Right cardiac atrium (tissue), 5 donors: ENCODE measurements around the gene NELL2. TPM values are rescaled to one million over a fixed set of nuclear protein-coding genes. Genes with fewer than 3 reads are reported as not detected.

Source experiments
- ATAC-seq, 2 donors: fragments of 200-7000 bp; cut with Tn5 transposase; one replicate each; pipeline versions ENCODE4 v1.8.0 to v1.9.1; 2020; ENCODE audit warnings: moderate library complexity in 2 of 2, mild to moderate bottlenecking in 1 of 2
- DNase-seq, 3 donors: peaks; one replicate each; pipeline ENCODE4 v3.0.0-alpha.2; 2020
- H3K27ac ChIP-seq: one replicate; pipeline ENCODE4 v1.5.1; 2013; ENCODE audit warnings: mild to moderate bottlenecking, low read length, control low read depth, moderate library complexity
- H3K27me3 ChIP-seq: one replicate; pipeline ENCODE4 v1.6.1; 2013; ENCODE audit not compliant: control insufficient read depth, insufficient read depth
- H3K4me1 ChIP-seq: one replicate; pipeline ENCODE4 v1.6.1; 2013; ENCODE audit warnings: low read length; ENCODE audit not compliant: control insufficient read depth, insufficient read depth
- H3K4me3 ChIP-seq: one replicate; pipeline ENCODE4 v1.5.1; 2013; ENCODE audit warnings: low read length, control low read depth
- H3K9me3 ChIP-seq: one replicate; pipeline ENCODE4 v1.6.1; 2013; ENCODE audit warnings: low read length; ENCODE audit not compliant: control insufficient read depth
- WGBS: extraction: QIAGEN DNeasy Blood & Tissue Kit; methylation state at CpG from one replicate; pipeline ENCODE4 v1.1.7; 2013; 5-methylcytosine and 5-hydroxymethylcytosine counted together
- intact Hi-C, 4 donors: fragments of 100-400 bp; cut with DNase I; formaldehyde crosslinking; loops; one replicate each; pipeline versions ENCODE4 v1.11.0 to v1.14.0; 2022 to 2023
- polyA plus RNA-seq: library from polyadenylated mRNA; stranded (reverse); fragments of 200-250 nt; gene quantifications from one replicate; pipeline ENCODE4 v1.2.3, GENCODE V29; 2013
- total RNA-seq, 4 donors: library from RNA; stranded (reverse); fragmentation: NEBNext Ultra II Directional; extraction: Animal tissue kit (Norgen Biotek cat#: 25700); gene quantifications; one replicate each; pipeline ENCODE4 v1.2.1, GENCODE V29; 2021
- donor health status: healthy with polysubstance abuse.
- donor health status: DM: no; HTN: yes; CAD: no.
- donor health status: DM: no; HTN: no; CAD: no.
- donor health status: DM: no; HTN: yes; CAD: no; lungs with severe emphysema.
- donor health status: DM: yes; HTN: yes; CAD: no.

The NELL2 gene
- total and polyA plus RNA-seq, 5 donors: 0.07 to 0.95 (median 0.59) TPM

GRCh38 chr12:44592626-44593025, 283.5 kb downstream of the NELL2 start:
- Histone ChIP-seq H3K4me1 (no peaks in the 10 kb centered on the region), H3K9me3 (no peaks in the 10 kb centered on the region), H3K27me3 (no peaks in the 10 kb centered on the region), H3K4me3 (no peak overlapping the region), H3K27ac (no peak overlapping the region)
- intact Hi-C loops: no loop called here
- ATAC-seq (no peak), DNase-seq (no peak)

- no peak overlapping the region for H3K4me3 ChIP-seq
- no peak overlapping the region for H3K27ac ChIP-seq
- H3K4me1 ChIP-seq: no peaks in the 10 kb centered on the region
- H3K27me3 ChIP-seq: no peaks in the 10 kb centered on the region
- no peaks in the 10 kb centered on the region for H3K9me3 ChIP-seq
- intact Hi-C loops: no loop called here
- no peak for ATAC-seq
- DNase-seq: no peak
These were observed 286.4 kb downstream of the NELL2 start for GRCh38 chr12:44589697-44590096.

GRCh38 chr12:44588651-44589050, 287.5 kb downstream of the NELL2 start:
- DNase-seq (no peak), ATAC-seq (no peak)
- no peaks in the 10 kb centered on the region for H3K4me1 ChIP-seq
- no peak overlapping the region for H3K27ac ChIP-seq
- 76% methylated on average over 1 of the region's 1 CpG for WGBS
- intact Hi-C loops: no loop called here
- H3K4me3 ChIP-seq: no peak overlapping the region
- H3K27me3 ChIP-seq: no peaks in the 10 kb centered on the region
- H3K9me3 ChIP-seq: no peaks in the 10 kb centered on the region

GRCh38 chr12:44584625-44585024, 291.5 kb downstream of the NELL2 start:
- Histone ChIP-seq H3K27me3 (no peaks in the 10 kb centered on the region), H3K27ac (no peak overlapping the region), H3K4me3 (no peak overlapping the region), H3K4me1 (no peaks in the 10 kb centered on the region), H3K9me3 (no peaks in the 10 kb centered on the region)
- 65% methylated on average over 2 of the region's 2 CpGs for WGBS
- ATAC-seq (no peak), DNase-seq (no peak)
- intact Hi-C loops: no loop called here

GRCh38 chr12:44582521-44582920, 293.6 kb downstream of the NELL2 start:
- Histone ChIP-seq H3K27ac (no peak overlapping the region), H3K4me1 (no peaks in the 10 kb centered on the region), H3K9me3 (no peaks in the 10 kb centered on the region), H3K4me3 (no peak overlapping the region), H3K27me3 (no peaks in the 10 kb centered on the region)
- ATAC-seq: no peak
- 73% methylated on average over 3 of the region's 3 CpGs for WGBS
- DNase-seq: no peak
- intact Hi-C loops: no loop called here

GRCh38 chr12:44581642-44582242, 294.4 kb downstream of the NELL2 start:
- H3K27me3 ChIP-seq: no peaks in the 10 kb centered on the region
- DNase-seq: no peak
- no peaks in the 10 kb centered on the region for H3K4me1 ChIP-seq
- H3K9me3 ChIP-seq: no peaks in the 10 kb centered on the region
- intact Hi-C loops: no loop called here
- ATAC-seq: no peak
- H3K27ac ChIP-seq: no peak overlapping the region
- H3K4me3 ChIP-seq: no peak overlapping the region
- WGBS: 28% methylated on average over 1 of the region's 1 CpG

- no peaks in the 10 kb centered on the region for H3K4me1 ChIP-seq
- DNase-seq (no peak), ATAC-seq (no peak)
- H3K4me3 ChIP-seq: no peak overlapping the region
- intact Hi-C loops: no loop called here
- H3K27me3 ChIP-seq: no peaks in the 10 kb centered on the region
- H3K27ac ChIP-seq: no peak overlapping the region
- no peaks in the 10 kb centered on the region for H3K9me3 ChIP-seq
These were observed 301.5 kb downstream of the NELL2 start for GRCh38 chr12:44574586-44574985.

- intact Hi-C loops: no loop called here
- 80% methylated on average over 3 of the region's 3 CpGs for WGBS
These were observed 302.4 kb downstream of the NELL2 start for GRCh38 chr12:44573723-44574122.

GRCh38 chr12:44571006-44571550, 305.0 kb downstream of the NELL2 start:
- no peak for ATAC-seq
- WGBS: 74% methylated on average over 2 of the region's 2 CpGs
- no peaks in the 10 kb centered on the region for H3K9me3 ChIP-seq

More at GRCh38 chr12:44573723-44574122, 302.4 kb downstream of the NELL2 start:
- Histone ChIP-seq H3K27me3 (no peaks in the 10 kb centered on the region), H3K27ac (no peak overlapping the region), H3K4me3 (no peak overlapping the region), H3K9me3 (no peaks in the 10 kb centered on the region), H3K4me1 (no peaks in the 10 kb centered on the region)
- no peak for DNase-seq
- ATAC-seq: no peak

GRCh38 chr12:44570036-44570583, 306.0 kb downstream of the NELL2 start:
- WGBS: 79% methylated on average over 6 of the region's 6 CpGs
- Histone ChIP-seq H3K4me3 (no peak overlapping the region), H3K4me1 (no peaks in the 10 kb centered on the region), H3K27me3 (no peaks in the 10 kb centered on the region), H3K27ac (no peak overlapping the region), H3K9me3 (no peaks in the 10 kb centered on the region)
- no peak for DNase-seq
- no peak for ATAC-seq
- intact Hi-C loops: no loop called here

More at GRCh38 chr12:44571006-44571550, 305.0 kb downstream of the NELL2 start:
- no peak overlapping the region for H3K4me3 ChIP-seq
- H3K27ac ChIP-seq: no peak overlapping the region
- DNase-seq: no peak
- intact Hi-C loops: no loop called here
- no peaks in the 10 kb centered on the region for H3K27me3 ChIP-seq
- no peaks in the 10 kb centered on the region for H3K4me1 ChIP-seq

GRCh38 chr12:44565163-44565562, 311.0 kb downstream of the NELL2 start:
- Histone ChIP-seq H3K27me3 (no peaks in the 10 kb centered on the region), H3K4me1 (no peaks in the 10 kb centered on the region), H3K9me3 (no peaks in the 10 kb centered on the region), H3K27ac (no peak overlapping the region), H3K4me3 (no peak overlapping the region)
- DNase-seq: no peak
- intact Hi-C loops: no loop called here
- WGBS: 62% methylated on average over 5 of the region's 5 CpGs
- ATAC-seq: no peak

- DNase-seq (no peak), ATAC-seq (no peak)
- Histone ChIP-seq H3K27me3 (no peaks in the 10 kb centered on the region), H3K4me3 (no peak overlapping the region), H3K9me3 (no peaks in the 10 kb centered on the region), H3K27ac (no peak overlapping the region), H3K4me1 (no peaks in the 10 kb centered on the region)
- intact Hi-C loops: no loop called here
- WGBS: 79% methylated on average over 4 of the region's 4 CpGs
These were observed 312.6 kb downstream of the NELL2 start for GRCh38 chr12:44563486-44563885.
